ENCODE data around the gene CALML3. TPM values are rescaled to one million over a fixed set of nuclear protein-coding genes. Genes with fewer than 3 reads are reported as not detected.

The CALML3 gene
- total RNA-seq, 1 experiment from 2014 or later = not detected

DNA sequence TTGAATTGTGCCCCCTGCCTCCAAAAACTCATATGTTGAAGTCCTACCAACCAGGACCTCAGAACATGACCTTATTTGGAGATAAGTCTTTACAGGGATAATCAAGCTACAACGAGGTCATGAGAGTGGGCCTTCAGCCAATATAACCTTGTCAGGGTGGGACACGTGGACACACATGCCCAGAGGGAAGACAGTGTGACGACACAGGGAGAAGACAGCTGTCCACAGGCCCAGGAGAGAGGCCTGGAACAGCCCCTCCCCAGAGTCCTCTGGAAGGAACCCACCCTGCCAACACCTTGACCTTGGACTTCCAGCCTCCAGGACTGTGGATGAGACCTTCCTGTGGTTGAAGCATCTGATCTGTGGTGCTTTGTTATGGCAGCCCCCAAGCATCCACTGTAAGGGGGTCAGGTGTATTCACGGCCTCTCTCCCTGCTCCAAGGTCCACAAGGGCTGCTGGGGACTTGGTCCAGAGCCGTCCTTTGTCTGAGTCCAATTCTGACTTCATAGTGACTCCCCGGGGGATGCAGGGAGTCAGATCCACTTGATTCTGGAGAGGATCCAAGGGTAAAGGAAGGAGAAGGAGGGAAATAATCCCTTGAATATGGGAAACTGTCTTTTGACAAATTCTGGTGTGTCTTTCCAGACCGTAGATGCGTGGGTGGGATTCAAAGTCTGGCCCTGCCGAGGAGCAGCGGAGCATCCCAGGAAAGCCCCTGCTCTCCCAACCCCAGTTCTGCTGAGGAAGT, 7.0 kb downstream of the CALML3 start:
- Histone ChIP-seq H3K9me3 (ENCODE audit: control insufficient read depth, low read depth, low read length) (no peaks in the 10 kb centered on the region), H3K23ac (ENCODE audit: insufficient read length, low read depth, low read length) (no peak overlapping the region), H2BK20ac (ENCODE audit: low read depth, low read length, poor library complexity, severe bottlenecking) (no peak overlapping the region), H3K4me2 (ENCODE audit: insufficient read depth, insufficient read length, low read length) (no peak overlapping the region), H2BK15ac (ENCODE audit: low read depth, low read length) (no peak overlapping the region), H2BK120ac (ENCODE audit: low read depth, low read length, poor library complexity, severe bottlenecking) (no peak overlapping the region), H4K5ac (ENCODE audit: insufficient read length, low read depth, low read length) (no peak overlapping the region), H2BK5ac (ENCODE audit: insufficient read length, low read length) (no peak overlapping the region), H3K4ac (ENCODE audit: low read depth, low read length) (no peak overlapping the region), H4K20me1 (ENCODE audit: control insufficient read depth, insufficient read depth, insufficient read length) (no peaks in the 10 kb centered on the region), H4K8ac (replicated peaks; ENCODE audit: insufficient read length, low read depth, low read length) (no peak overlapping the region), H3K23me2 (ENCODE audit: insufficient read length, low read depth, low read length, poor library complexity, severe bottlenecking) (no peaks in the 10 kb centered on the region), H2AFZ (ENCODE audit: low read length) (no peak overlapping the region), H2BK12ac (ENCODE audit: insufficient read length, low read depth, low read length) (no peak overlapping the region), H4K91ac (ENCODE audit: insufficient read length, low read depth, low read length) (no peak overlapping the region), H3K27me3 (ENCODE audit: insufficient read depth, low read length) (no peaks in the 10 kb centered on the region), H3K56ac (ENCODE audit: insufficient read length, low read depth, low read length) (no peak overlapping the region), H2AK5ac (ENCODE audit: insufficient read length, low read length) (no peak overlapping the region), H3T11ph (ENCODE audit: low read length) (no peak overlapping the region), H3K9ac (ENCODE audit: extremely low read depth, insufficient read length, low read length) (no peak overlapping the region), H3K79me1 (ENCODE audit: insufficient read depth, low read depth, low read length, poor library complexity, severe bottlenecking) (no peaks in the 10 kb centered on the region), H3K14ac (ENCODE audit: insufficient read depth, low read length) (no peak overlapping the region; the same call in 1 of the 2 replicates), H3K27ac (ENCODE audit: insufficient read length, low read depth, low read length) (no peak overlapping the region), H3K4me1 (ENCODE audit: insufficient read depth, low read length) (no peaks in the 10 kb centered on the region), H3K18ac (ENCODE audit: insufficient read length, low read depth, low read length) (no peak overlapping the region), H3K79me2 (ENCODE audit: insufficient read depth, low read length) (no peaks in the 10 kb centered on the region)
- Mint-ChIP-seq H3K4me1 (peaks cover 3 to 18% of the 10 kb centered on the region in 2 experiments; a peak in 1 of 4 replicates), H3K9me3 (0 out of 5 replicates have a peak, but pooled peaks cover 0 to 2% of the 10 kb centered on the region in 2 experiments), H3K27ac (no peak overlapping the region), H3K27me3 (ENCODE audit: low read depth) (peaks cover 5% of the 10 kb centered on the region; the same call in 1 of the 2 replicates), H3K4me3 (no peak overlapping the region), H3K36me3 (ENCODE audit: insufficient read depth in 1 of 3, low read depth in 3 of 3) (no peaks in the 10 kb centered on the region; a peak in 1 of 7 replicates)
- no CpG with 5 or more reads among the region's 10 CpGs for WGBS (ENCODE audit: extremely low coverage, insufficient read length, low lambda C conversion rate)
- TF ChIP-seq, protein P1, sequence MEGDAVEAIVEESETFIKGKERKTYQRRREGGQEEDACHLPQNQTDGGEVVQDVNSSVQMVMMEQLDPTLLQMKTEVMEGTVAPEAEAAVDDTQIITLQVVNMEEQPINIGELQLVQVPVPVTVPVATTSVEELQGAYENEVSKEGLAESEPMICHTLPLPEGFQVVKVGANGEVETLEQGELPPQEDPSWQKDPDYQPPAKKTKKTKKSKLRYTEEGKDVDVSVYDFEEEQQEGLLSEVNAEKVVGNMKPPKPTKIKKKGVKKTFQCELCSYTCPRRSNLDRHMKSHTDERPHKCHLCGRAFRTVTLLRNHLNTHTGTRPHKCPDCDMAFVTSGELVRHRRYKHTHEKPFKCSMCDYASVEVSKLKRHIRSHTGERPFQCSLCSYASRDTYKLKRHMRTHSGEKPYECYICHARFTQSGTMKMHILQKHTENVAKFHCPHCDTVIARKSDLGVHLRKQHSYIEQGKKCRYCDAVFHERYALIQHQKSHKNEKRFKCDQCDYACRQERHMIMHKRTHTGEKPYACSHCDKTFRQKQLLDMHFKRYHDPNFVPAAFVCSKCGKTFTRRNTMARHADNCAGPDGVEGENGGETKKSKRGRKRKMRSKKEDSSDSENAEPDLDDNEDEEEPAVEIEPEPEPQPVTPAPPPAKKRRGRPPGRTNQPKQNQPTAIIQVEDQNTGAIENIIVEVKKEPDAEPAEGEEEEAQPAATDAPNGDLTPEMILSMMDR (conservative IDR thresholded peaks at IDR 0.05) = no peak
- DNase-seq = no peak

Measured in H9 (cell line).